SK-N-SH treated with all-trans-retinoic acid at 6 μM for 48 hours (cell line): ENCODE data around the gene GALNT17.

Experiments used
- ATAC-seq: fragments of 200-7000 bp; cut with Tn5 transposase; 3 replicates; pipeline ENCODE4 v1.9.1; 2020; ENCODE audit warnings: mild to moderate bottlenecking, moderate library complexity
- ARNTL ChIP-seq: fragments of 450-650 bp; formaldehyde crosslinking; IDR thresholded peaks from 2 replicates; pipeline ENCODE4 v1.5.0; 2020; ENCODE audit warnings: low read depth, mild to moderate bottlenecking, moderate library complexity, borderline replicate concordance
- CREB5 ChIP-seq: fragments of 250-450 bp; sonication (Bioruptor Pico); IDR thresholded peaks from 2 replicates; pipeline ENCODE4 v1.5.1; 2020; ENCODE audit warnings: low read depth, mild to moderate bottlenecking, moderate library complexity
- CSDC2 ChIP-seq: fragments of 250-450 bp; sonication (Bioruptor Pico); IDR thresholded peaks from 2 replicates; pipeline ENCODE4 v1.5.0; 2020; ENCODE audit warnings: mild to moderate bottlenecking, moderate library complexity
- CSRNP3 ChIP-seq: fragments of 250-450 bp; sonication (Bioruptor Pico); IDR thresholded peaks from 2 replicates; pipeline ENCODE4 v1.5.1; 2021; ENCODE audit warnings: mild to moderate bottlenecking, moderate library complexity
- ESRRG ChIP-seq: fragments of 250-450 bp; sonication (Bioruptor Pico); IDR thresholded peaks from 2 replicates; pipeline ENCODE4 v1.6.1; 2021; ENCODE audit warnings: mild to moderate bottlenecking
- GLIS3 ChIP-seq: fragments of 250-450 bp; sonication (Bioruptor Pico); IDR thresholded peaks from 2 replicates; pipeline ENCODE4 v1.5.0; 2020; ENCODE audit warnings: mild to moderate bottlenecking, moderate library complexity
- ISL1 ChIP-seq: fragments of 250-450 bp; sonication (Bioruptor Pico); IDR thresholded peaks from 2 replicates; pipeline ENCODE4 v2.1.2; 2022; ENCODE audit warnings: mild to moderate bottlenecking, moderate library complexity
- OSR1 ChIP-seq: fragments of 250-450 bp; sonication (Bioruptor Pico); IDR thresholded peaks from 2 replicates; pipeline ENCODE4 v1.8.0; 2022; ENCODE audit warnings: moderate library complexity, mild to moderate bottlenecking, inconsistent platforms
- PATZ1 ChIP-seq: fragments of 250-450 bp; sonication (Bioruptor Pico); IDR thresholded peaks from 2 replicates; pipeline ENCODE4 v1.8.0; 2020; ENCODE audit warnings: mild to moderate bottlenecking, moderate library complexity, borderline replicate concordance
- POU6F1 ChIP-seq: fragments of 250-450 bp; sonication (Bioruptor Pico); IDR thresholded peaks from 2 replicates; pipeline ENCODE4 v1.8.0; 2021; ENCODE audit warnings: low read depth, mild to moderate bottlenecking, moderate library complexity, borderline replicate concordance
- PPARA ChIP-seq: fragments of 250-450 bp; sonication (Bioruptor Pico); IDR thresholded peaks from 2 replicates; pipeline ENCODE4 v1.5.0; 2020; ENCODE audit warnings: mild to moderate bottlenecking, borderline replicate concordance
- RARB ChIP-seq: fragments of 250-450 bp; sonication (Bioruptor Pico); IDR thresholded peaks from 2 replicates; pipeline ENCODE4 v1.8.0; 2021; ENCODE audit warnings: mild to moderate bottlenecking, moderate library complexity
- SNAI2 ChIP-seq: fragments of 250-450 bp; sonication (Bioruptor Pico); IDR thresholded peaks from 2 replicates; pipeline ENCODE4 v1.5.0; 2020; ENCODE audit warnings: mild to moderate bottlenecking, moderate library complexity
- TCF4 ChIP-seq: fragments of 250-450 bp; sonication (Bioruptor Pico); IDR thresholded peaks from 2 replicates; pipeline ENCODE4 v1.8.0; 2021; ENCODE audit warnings: mild to moderate bottlenecking, moderate library complexity, borderline replicate concordance
- TOX ChIP-seq: fragments of 250-450 bp; sonication (Bioruptor Pico); IDR thresholded peaks from 2 replicates; pipeline ENCODE4 v1.8.0; 2021; ENCODE audit warnings: mild to moderate bottlenecking, moderate library complexity, borderline replicate concordance
- TSHZ2 ChIP-seq: fragments of 250-450 bp; sonication (Bioruptor Pico); IDR thresholded peaks from 2 replicates; pipeline ENCODE4 v1.5.0; 2020; ENCODE audit warnings: mild to moderate bottlenecking, moderate library complexity
- ZC3H10 ChIP-seq: fragments of 250-450 bp; sonication (Bioruptor Pico); IDR thresholded peaks from 2 replicates; pipeline ENCODE4 v1.5.1; 2021; ENCODE audit warnings: mild to moderate bottlenecking, moderate library complexity
- ZFP3 ChIP-seq: fragments of 250-450 bp; sonication (Bioruptor Pico); IDR thresholded peaks from 2 replicates; pipeline ENCODE4 v1.5.0; 2020; ENCODE audit warnings: mild to moderate bottlenecking, moderate library complexity
- ZFP30 ChIP-seq: fragments of 450-650 bp; formaldehyde crosslinking; IDR thresholded peaks from 2 replicates; pipeline ENCODE4 v1.5.0; 2022; ENCODE audit warnings: mild to moderate bottlenecking, moderate library complexity
- ZNF565 ChIP-seq: fragments of 450-650 bp; formaldehyde crosslinking; conservative IDR thresholded peaks from 2 replicates; pipeline ENCODE4 v1.5.0; 2020; ENCODE audit warnings: low read depth, mild to moderate bottlenecking, moderate library complexity
- ZNF8 ChIP-seq: fragments of 450-650 bp; formaldehyde crosslinking; IDR thresholded peaks from 2 replicates; pipeline ENCODE4 v1.5.0; 2020; ENCODE audit warnings: mild to moderate bottlenecking, moderate library complexity

Gene GALNT17

GRCh38 chr7:71518880-71519279 lies 386.9 kb downstream of the GALNT17 start (continued):
- TF ChIP-seq CSRNP3 (CRISPR knock-in tag), result no peak
- TF ChIP-seq TOX (CRISPR knock-in tag), result no peak
- no peak for TF ChIP-seq ARNTL (CRISPR knock-in tag)

- no peak for TF ChIP-seq TSHZ2 (CRISPR knock-in tag)
- no peak for TF ChIP-seq CSRNP3 (CRISPR knock-in tag)
- no peak for TF ChIP-seq POU6F1
- TF ChIP-seq ZFP30 (CRISPR knock-in tag), result no peak
- TF ChIP-seq PATZ1 (CRISPR knock-in tag), result no peak
- TF ChIP-seq RARB (CRISPR knock-in tag), result no peak
- TF ChIP-seq ZFP3, result no peak
- no peak for TF ChIP-seq ZNF565 (CRISPR knock-in tag)
- no peak for TF ChIP-seq TOX (CRISPR knock-in tag)
- TF ChIP-seq OSR1 (CRISPR knock-in tag), result no peak
- TF ChIP-seq CREB5, result no peak
- TF ChIP-seq ESRRG (CRISPR knock-in tag), result no peak
- no peak for TF ChIP-seq ZC3H10
- TF ChIP-seq PPARA (CRISPR knock-in tag), result no peak
- no peak for TF ChIP-seq CSDC2 (CRISPR knock-in tag)
- no peak for TF ChIP-seq SNAI2
- no peak for TF ChIP-seq GLIS3 (CRISPR knock-in tag)
- no peak for ATAC-seq
Observed at GRCh38 chr7:71521506-71521905, 389.6 kb downstream of the GALNT17 start.

- TF ChIP-seq PATZ1 (CRISPR knock-in tag) (no peak), ZC3H10 (no peak), PPARA (CRISPR knock-in tag) (no peak), ESRRG (CRISPR knock-in tag) (no peak), ARNTL (CRISPR knock-in tag) (no peak), TCF4 (CRISPR knock-in tag) (no peak), RARB (CRISPR knock-in tag) (no peak), ZNF8 (no peak), OSR1 (CRISPR knock-in tag) (no peak), ZNF565 (CRISPR knock-in tag) (no peak), ISL1 (CRISPR knock-in tag) (no peak), ZFP3 (no peak)
- no peak for ATAC-seq
Observed at GRCh38 chr7:71526106-71526505, 394.2 kb downstream of the GALNT17 start.
